H1 (cell line): ENCODE results near the gene ZNF280C. TPM values are rescaled to one million over a fixed set of nuclear protein-coding genes. Genes with fewer than 3 reads are reported as not detected.

Source experiments
- CTCF ChIA-PET: fragments of 300-600 bp; sonication (Branson Sonifier 250); formaldehyde crosslinking; loops from one replicate; lab custom pipeline; 2021; ENCODE audit not compliant: partially characterized antibody; lab: Charles Lee
- POLR2A ChIA-PET: fragments of 300-600 bp; sonication (Branson Sonifier 250); formaldehyde crosslinking; loops from one replicate; lab custom pipeline; 2021; ENCODE audit warnings: inconsistent platforms; ENCODE audit not compliant: partially characterized antibody; lab: Charles Lee
- DNase-seq, 2 experiments: peaks; one replicate each; pipeline versions ENCODE4 v3.0.0 to v3.0.0-alpha.2; 2010 to 2022; ENCODE audit warnings: low spot score in 2 of 2, low read depth in 1 of 2, mixed read lengths in 1 of 2
- FAIRE-seq: peaks from 2 replicates; lab custom pipeline; 2011; peaks lifted over from hg19 to GRCh38; lab: Jason Lieb, UNC
- H2AFZ ChIP-seq: 2 replicates; pipeline ENCODE4 v1.8.1; 2012; ENCODE audit warnings: low read length, inconsistent platforms
- H2AK5ac ChIP-seq: 2 replicates; pipeline ENCODE4 v1.6.1; 2013; ENCODE audit warnings: low read depth, low read length
- H2BK120ac ChIP-seq: replicated peaks from 2 replicates; pipeline ENCODE3; 2013; ENCODE audit warnings: low read depth, low read length, inconsistent platforms
- H2BK12ac ChIP-seq: 2 replicates; pipeline ENCODE4 v1.6.1; 2013; ENCODE audit warnings: low read depth, low read length
- H2BK15ac ChIP-seq: 2 replicates; pipeline ENCODE4 v1.6.1; 2013; ENCODE audit warnings: low read length
- H2BK20ac ChIP-seq: 2 replicates; pipeline ENCODE4 v1.6.1; 2013; ENCODE audit warnings: low read length
- H2BK5ac ChIP-seq: 2 replicates; pipeline ENCODE4 v1.6.1; 2013; ENCODE audit warnings: low read depth, low read length
- H3K14ac ChIP-seq: 2 replicates; pipeline ENCODE4 v1.6.1; 2013; ENCODE audit warnings: inconsistent platforms; ENCODE audit not compliant: insufficient read length
- H3K18ac ChIP-seq: 2 replicates; pipeline ENCODE4 v1.6.1; 2013; ENCODE audit warnings: low read length; ENCODE audit errors: extremely low read depth
- H3K23ac ChIP-seq: 2 replicates; pipeline ENCODE4 v1.6.1; 2013; ENCODE audit warnings: inconsistent platforms; ENCODE audit not compliant: insufficient read length
- H3K23me2 ChIP-seq: 2 replicates; pipeline ENCODE4 v1.6.1; 2013; ENCODE audit warnings: low read depth, low read length
- H3K27ac ChIP-seq: 2 replicates; pipeline ENCODE4 v1.6.1; 2011; ENCODE audit warnings: low read depth, low read length, inconsistent platforms
- H3K27me3 ChIP-seq, 4 experiments: replicated peaks in 1 of 4; 1 replicate in 1 of 4; 2 replicates in 3 of 4; pipeline versions ENCODE4 v1.6.1 to v1.8.1; 2011 to 2013; ENCODE audit warnings: low read length in 3 of 4, mild to moderate bottlenecking in 3 of 4, inconsistent platforms in 2 of 4, mixed read lengths in 2 of 4, moderate library complexity in 1 of 4; ENCODE audit not compliant: control insufficient read depth in 3 of 4, insufficient read depth in 3 of 4; ENCODE audit errors: extremely low read depth in 1 of 4
- H3K36me3 ChIP-seq, 4 experiments: 2 replicates each; pipeline versions ENCODE4 v1.6.1 to v1.8.1; 2011 to 2013; ENCODE audit warnings: mild to moderate bottlenecking in 4 of 4, low read length in 3 of 4, moderate library complexity in 2 of 4, control low read depth in 1 of 4, inconsistent platforms in 1 of 4; ENCODE audit not compliant: insufficient read depth in 4 of 4, control insufficient read depth in 2 of 4
- H3K4ac ChIP-seq: replicated peaks from 2 replicates; pipeline ENCODE3; 2013; ENCODE audit warnings: low read length, low read depth, mixed read lengths, inconsistent platforms; ENCODE audit not compliant: insufficient read length
- H3K4me1 ChIP-seq, 4 experiments: replicated peaks in 1 of 4; 1 replicate in 1 of 4; 2 replicates in 3 of 4; pipeline versions ENCODE4 v1.6.1 to v1.8.1; 2011 to 2013; ENCODE audit warnings: low read length in 3 of 4, inconsistent platforms in 2 of 4, mixed read lengths in 1 of 4; ENCODE audit not compliant: insufficient read depth in 4 of 4, control insufficient read depth in 3 of 4
- H3K4me2 ChIP-seq, 2 experiments: 2 replicates each; pipeline versions ENCODE4 v1.6.1 to v1.8.1; 2011 to 2013; ENCODE audit warnings: low read depth in 2 of 2, low read length in 2 of 2, control low read depth in 1 of 2, inconsistent platforms in 1 of 2, mild to moderate bottlenecking in 1 of 2; ENCODE audit not compliant: insufficient read depth in 1 of 2
- H3K4me3 ChIP-seq, 4 experiments: fragments of 200-600, 300-600 bp in 1 of 4; sonication (generic), shearing (Covaris generic), sonication (Bioruptor Twin) in 1 of 4; 2 replicates each; pipeline versions ENCODE4 v1.5.1 to v1.8.1; 2011 to 2016; ENCODE audit warnings: low read length in 4 of 4, low read depth in 3 of 4, control low read depth in 2 of 4, inconsistent platforms in 2 of 4, mild to moderate bottlenecking in 2 of 4, mixed read lengths in 1 of 4, moderate library complexity in 1 of 4; ENCODE audit not compliant: insufficient read depth in 2 of 4; ENCODE audit errors: extremely low read depth in 1 of 4
- H3K56ac ChIP-seq: replicated peaks from 2 replicates; pipeline ENCODE3; 2013; ENCODE audit warnings: low read depth, mild to moderate bottlenecking, mixed read lengths, low read length, inconsistent platforms; ENCODE audit not compliant: insufficient read length
- H3K79me1 ChIP-seq: 2 replicates; pipeline ENCODE4 v1.6.1; 2013; ENCODE audit warnings: low read depth, low read length, control low read depth
- H3K79me2 ChIP-seq, 2 experiments: 2 replicates each; pipeline versions ENCODE4 v1.6.1 to v1.8.1; 2012 to 2013; ENCODE audit warnings: low read length in 2 of 2, mild to moderate bottlenecking in 2 of 2, inconsistent platforms in 1 of 2; ENCODE audit not compliant: insufficient read depth in 2 of 2, control insufficient read depth in 1 of 2
- H3K9ac ChIP-seq, 4 experiments: replicated peaks in 1 of 4; 1 replicate in 1 of 4; 2 replicates in 3 of 4; pipeline versions ENCODE4 v1.6.1 to v1.8.1; 2011 to 2013; ENCODE audit warnings: low read depth in 3 of 4, low read length in 3 of 4, control low read depth in 2 of 4, mild to moderate bottlenecking in 2 of 4, moderate library complexity in 2 of 4, inconsistent platforms in 1 of 4; ENCODE audit errors: extremely low read depth in 1 of 4
- H3K9me3 ChIP-seq, 2 experiments: 2 replicates each; pipeline versions ENCODE4 v1.6.1 to v1.8.1; 2012 to 2013; ENCODE audit warnings: mild to moderate bottlenecking in 2 of 2, moderate library complexity in 2 of 2, control low read depth in 1 of 2, inconsistent platforms in 1 of 2, low read depth in 1 of 2, low read length in 1 of 2, mixed read lengths in 1 of 2; ENCODE audit not compliant: insufficient read depth in 2 of 2
- H4K20me1 ChIP-seq, 2 experiments: replicated peaks in 1 of 2; 2 replicates each; pipeline versions ENCODE3 to v1.8.1; 2011 to 2013; ENCODE audit warnings: inconsistent platforms in 2 of 2, low read length in 2 of 2, mild to moderate bottlenecking in 1 of 2; ENCODE audit not compliant: insufficient read depth in 2 of 2, control insufficient read depth in 1 of 2
- H4K5ac ChIP-seq: 2 replicates; pipeline ENCODE4 v1.6.1; 2013; ENCODE audit warnings: low read length, low read depth, mixed read lengths, inconsistent platforms; ENCODE audit not compliant: insufficient read length
- H4K8ac ChIP-seq: 2 replicates; pipeline ENCODE4 v1.8.0; 2013; ENCODE audit warnings: mild to moderate bottlenecking, moderate library complexity, low read length, inconsistent platforms; ENCODE audit not compliant: insufficient read depth; ENCODE audit errors: extremely low read depth
- H4K91ac ChIP-seq: replicated peaks from 2 replicates; pipeline ENCODE3; 2013; ENCODE audit warnings: low read length, mixed read lengths, inconsistent platforms; ENCODE audit not compliant: insufficient read length
- JUND ChIP-seq: IDR thresholded peaks from 2 replicates; pipeline ENCODE4 v1.6.1; 2011; ENCODE audit warnings: mild to moderate bottlenecking, improper control_type of control experiment, low read length
- WGBS, 2 experiments: shearing (Covaris generic) in 1 of 2; methylation state at CpG; one replicate each; pipeline versions ENCODE4 v1.1.6 to v1.1.7; 2013 to 2015; ENCODE audit warnings: low lambda C conversion rate in 2 of 2, mixed read lengths in 2 of 2, inconsistent platforms in 1 of 2, low coverage in 1 of 2, missing lambda C conversion rate in 1 of 2; ENCODE audit not compliant: insufficient replicate concordance in 2 of 2, insufficient coverage in 1 of 2, insufficient read length in 1 of 2; ENCODE audit errors: extremely low coverage in 1 of 2, missing lambda C conversion rate in 1 of 2; 5-methylcytosine and 5-hydroxymethylcytosine counted together
- polyA plus RNA-seq, 7 experiments: library from polyadenylated mRNA; depleted of rRNA in 3 of 7; stranded (reverse) in 5 of 7; unstranded in 2 of 7; fragments of >200 nt in 5 of 7; fragments of 200-250 nt in 2 of 7; gene quantifications; 1 replicate in 5 of 7; 2 replicates in 1 of 7; 4 replicates in 1 of 7; pipeline versions ENCODE4 v1.2.1 to v1.2.3, GENCODE V29; 2011 to 2013; ENCODE audit warnings: missing spikeins in 2 of 7, mixed read lengths in 2 of 7
- total RNA-seq: library from RNA; stranded (reverse); fragmentation: NEBNext Ultra II Directional; extraction: Animal tissue kit (Norgen Biotek cat#: 25700); gene quantifications from 2 replicates; pipeline ENCODE4 v1.2.1, GENCODE V29; 2021

ZNF280C gene
- total and polyA plus RNA-seq, 2 of the 8 experiments (the other 6 are each of a cell fraction or from before 2014, with no cell fraction given): 8.4 to 13.4 TPM

GRCh38 chrX:130251671-130252070 is 17.0 kb downstream of the ZNF280C start:
- Histone ChIP-seq H3K56ac (no peak overlapping the region), H2BK12ac (no peak overlapping the region), H2BK15ac (no peak overlapping the region), H4K8ac (no peak overlapping the region), H3K4me1 (no peaks in the 10 kb centered on the region), H3K36me3 (peaks cover 0 to 4% (median under 1%) of the 10 kb centered on the region in 4 experiments; a peak in 3 of 8 replicates), H2AK5ac (no peak overlapping the region), H4K91ac (no peak overlapping the region), H3K9ac (no peak overlapping the region), H3K14ac (no peak overlapping the region), H3K4me2 (no peak overlapping the region), H4K5ac (no peak overlapping the region), H2BK5ac (no peak overlapping the region), H3K27me3 (no peaks in the 10 kb centered on the region), H3K4ac (no peak overlapping the region), H3K23ac (no peak overlapping the region), H3K79me2 (peaks cover 0 to 39% of the 10 kb centered on the region in 2 experiments; a peak in 2 of 4 replicates), H3K4me3 (no peak overlapping the region), H3K18ac (no peak overlapping the region), H2BK20ac (no peak overlapping the region), H2AFZ (no peak overlapping the region), H3K9me3 (no peaks in the 10 kb centered on the region), H4K20me1 (peaks cover 0 to 7% of the 10 kb centered on the region in 2 experiments), H3K79me1 (0 out of 2 replicates have a peak, but pooled peaks cover 3% of the 10 kb centered on the region), H2BK120ac (no peak overlapping the region), H3K23me2 (no peaks in the 10 kb centered on the region), H3K27ac (no peak overlapping the region)
- no peak for DNase-seq
- ChIA-PET CTCF (no interaction called here), POLR2A (interaction anchor here (1.1 kb wide), 1 partner anchor 29 kb away, joined by 3 read pairs; no protein-coding TSS in a partner anchor)
- no peak for FAIRE-seq
- WGBS, 2 experiments: 81% methylated on average over 3 of the region's 14 CpGs; no CpG with 5 or more reads in 1 of the 2 experiments
- no peak for TF ChIP-seq JUND
